GM12878 (cell line): ENCODE results near the gene SNX32. TPM values are rescaled to one million over a fixed set of nuclear protein-coding genes. Genes with fewer than 3 reads are reported as not detected.
A peak's percentile ranks its signal among the peaks of the same experiment; 100 is the strongest.

ENCODE experiments used
- DPF2 ChIP-seq: fragments of 450-650 bp; IDR thresholded peaks from 2 replicates; pipeline ENCODE4 v1.6.1; 2017; ENCODE audit warnings: mild to moderate bottlenecking
- ETV6 ChIP-seq, 2 experiments: fragments of 450-650 bp in 1 of 2; IDR thresholded peaks in 1 of 2; conservative IDR thresholded peaks in 1 of 2; 2 replicates each; pipeline ENCODE4 v1.6.1; 2014; ENCODE audit warnings: antibody characterized with exemption in 1 of 2, borderline replicate concordance in 1 of 2, low read depth in 1 of 2, mild to moderate bottlenecking in 1 of 2, moderate library complexity in 1 of 2
- EZH2 ChIP-seq: IDR thresholded peaks from 2 replicates; pipeline ENCODE4 v1.6.1; 2012; ENCODE audit warnings: low read depth, mild to moderate bottlenecking, control low read depth, inconsistent platforms, low read length, borderline replicate concordance; ENCODE audit not compliant: control insufficient read depth
- HSF1 ChIP-seq: fragments of 150-350 bp; IDR thresholded peaks from 2 replicates; pipeline ENCODE4 v1.6.1; 2014; ENCODE audit warnings: mild to moderate bottlenecking, low read depth, low read length
- LARP7 ChIP-seq: fragments of 450-650 bp; IDR thresholded peaks from 2 replicates; pipeline ENCODE4 v1.6.1; 2017; ENCODE audit warnings: mild to moderate bottlenecking
- NR2C2 ChIP-seq: IDR thresholded peaks from 2 replicates; pipeline ENCODE4 v1.6.1; 2011; ENCODE audit warnings: borderline replicate concordance, low read depth; ENCODE audit not compliant: control insufficient read depth, insufficient read length
- POLR2A ChIP-seq: IDR thresholded peaks from 2 replicates; pipeline ENCODE4 v1.6.1; 2011; ENCODE audit warnings: low read depth, mild to moderate bottlenecking, low read length
- POU2F2 ChIP-seq: IDR thresholded peaks from 3 replicates; pipeline ENCODE4 v1.6.1; 2011; ENCODE audit warnings: low read depth, mild to moderate bottlenecking, low read length, borderline replicate concordance
- SIX5 ChIP-seq: IDR thresholded peaks from 2 replicates; pipeline ENCODE4 v1.6.1; 2011; ENCODE audit warnings: mild to moderate bottlenecking, low read depth, low read length, moderate library complexity; ENCODE audit not compliant: severe bottlenecking
- SP1 ChIP-seq: IDR thresholded peaks from one replicate; pipeline ENCODE4 v1.6.1; 2011; ENCODE audit warnings: low read depth, low read length
- TCF3 ChIP-seq: IDR thresholded peaks from 2 replicates; pipeline ENCODE4 v1.6.1; 2012; ENCODE audit warnings: low read depth, mild to moderate bottlenecking, low read length, borderline replicate concordance; ENCODE audit not compliant: insufficient read depth
- TCF7 ChIP-seq: IDR thresholded peaks from 2 replicates; pipeline ENCODE4 v1.6.1; 2014; ENCODE audit warnings: antibody characterized with exemption, borderline replicate concordance
- polyA plus RNA-seq, 11 experiments: library from polyadenylated mRNA; depleted of rRNA in 4 of 11; unstranded in 6 of 11; stranded (reverse) in 5 of 11; fragments of >200 nt; fragmentation: Nextera tagmentation in 4 of 11; fragmentation: Illumina TruSeq in 1 of 11; extraction: Ambion mirVana in 4 of 11; extraction: Trizol in 1 of 11; gene quantifications; 1 replicate in 1 of 11; 2 replicates in 10 of 11; pipeline versions ENCODE4 v1.2.1 to v1.2.3, GENCODE V29; 2011 to 2016; ENCODE audit warnings: inconsistent platforms in 2 of 11, missing spikeins in 2 of 11, low read depth in 1 of 11
- total RNA-seq, 4 experiments: library from RNA; depleted of rRNA in 3 of 4; stranded (reverse); fragments of >200 nt in 3 of 4; fragmentation: Illumina TruSeq in 1 of 4; extraction: Trizol in 1 of 4; gene quantifications; 2 replicates each; pipeline versions ENCODE4 v1.2.1 to v1.2.3, GENCODE V29; 2013 to 2021
- TF ChIP-seq, protein P1 (sequence below): IDR thresholded peaks from 2 replicates; pipeline ENCODE4 v1.6.1; 2012; ENCODE audit warnings: improper control_type of control experiment, low read depth, low read length; ENCODE audit not compliant: insufficient replicate concordance
- TF ChIP-seq, protein P2 (sequence below): fragments of 450-650 bp; IDR thresholded peaks from 2 replicates; pipeline ENCODE4 v1.6.1; 2014; ENCODE audit warnings: mild to moderate bottlenecking
- TF ChIP-seq, protein P3 (sequence below): IDR thresholded peaks from 2 replicates; pipeline ENCODE4 v1.6.1; 2011; ENCODE audit warnings: borderline replicate concordance, low read depth, mild to moderate bottlenecking, moderate library complexity, mixed read lengths, low read length; ENCODE audit not compliant: insufficient read depth; ENCODE audit errors: extremely low read length
- TF ChIP-seq, protein P4 (sequence below): fragments of 150-350 bp; IDR thresholded peaks from 2 replicates; pipeline ENCODE4 v1.6.1; 2016; ENCODE audit warnings: low read depth, low read length

The SNX32 gene
- total and polyA plus RNA-seq, 10 of the 15 experiments (the other 5 are each of a cell fraction or from before 2014, with no cell fraction given), result 0.04 to 1.5 (median 0.11) TPM; not detected in 1

DNA sequence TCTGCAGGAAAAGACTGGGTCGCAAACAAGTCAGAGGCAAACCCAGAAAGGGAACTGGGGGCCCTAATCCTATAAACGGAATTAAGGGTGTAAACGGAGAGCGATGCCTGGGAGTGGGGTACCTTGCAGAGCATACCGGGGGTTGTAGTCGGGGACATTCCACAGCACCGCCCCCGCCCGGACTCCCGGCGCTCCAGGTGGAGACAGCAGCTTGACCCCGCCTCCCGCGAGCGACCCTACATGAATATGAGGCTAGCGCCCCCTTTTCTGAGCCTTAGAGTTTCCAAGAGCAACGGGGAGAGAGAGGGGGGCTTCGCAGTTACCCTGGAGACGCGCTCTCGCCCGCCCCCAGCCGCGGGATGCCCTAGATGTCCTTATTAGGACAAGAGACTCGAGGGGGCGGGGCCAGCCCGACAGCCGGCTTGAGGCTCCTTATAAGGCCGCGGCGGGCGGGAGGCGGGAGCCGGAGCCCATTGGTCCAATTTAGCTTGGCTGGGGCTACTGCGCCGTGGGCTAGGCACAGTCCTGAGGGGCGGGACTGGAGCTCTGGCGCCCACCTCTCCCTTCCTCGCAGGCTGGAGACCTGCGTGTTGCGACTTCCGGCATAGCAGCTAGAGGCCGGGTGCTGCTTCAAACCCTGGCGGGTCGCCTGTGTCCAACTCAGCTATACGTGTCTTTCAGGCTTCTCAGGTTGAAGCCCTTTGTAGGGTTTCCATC lies 25.5 kb downstream of the SNX32 start (continued):
- TF ChIP-seq HSF1, result no peak
- TF ChIP-seq ETV6 (conservative IDR thresholded peaks at IDR 0.05 in 1 of 2, IDR thresholded peaks at IDR 0.05 in 1 of 2; ENCODE audit: borderline replicate concordance in 1 of 2, low read depth in 1 of 2), result no peak
- TF ChIP-seq NR2C2, result no peak
- no peak for TF ChIP-seq DPF2
- TF ChIP-seq, protein P1, sequence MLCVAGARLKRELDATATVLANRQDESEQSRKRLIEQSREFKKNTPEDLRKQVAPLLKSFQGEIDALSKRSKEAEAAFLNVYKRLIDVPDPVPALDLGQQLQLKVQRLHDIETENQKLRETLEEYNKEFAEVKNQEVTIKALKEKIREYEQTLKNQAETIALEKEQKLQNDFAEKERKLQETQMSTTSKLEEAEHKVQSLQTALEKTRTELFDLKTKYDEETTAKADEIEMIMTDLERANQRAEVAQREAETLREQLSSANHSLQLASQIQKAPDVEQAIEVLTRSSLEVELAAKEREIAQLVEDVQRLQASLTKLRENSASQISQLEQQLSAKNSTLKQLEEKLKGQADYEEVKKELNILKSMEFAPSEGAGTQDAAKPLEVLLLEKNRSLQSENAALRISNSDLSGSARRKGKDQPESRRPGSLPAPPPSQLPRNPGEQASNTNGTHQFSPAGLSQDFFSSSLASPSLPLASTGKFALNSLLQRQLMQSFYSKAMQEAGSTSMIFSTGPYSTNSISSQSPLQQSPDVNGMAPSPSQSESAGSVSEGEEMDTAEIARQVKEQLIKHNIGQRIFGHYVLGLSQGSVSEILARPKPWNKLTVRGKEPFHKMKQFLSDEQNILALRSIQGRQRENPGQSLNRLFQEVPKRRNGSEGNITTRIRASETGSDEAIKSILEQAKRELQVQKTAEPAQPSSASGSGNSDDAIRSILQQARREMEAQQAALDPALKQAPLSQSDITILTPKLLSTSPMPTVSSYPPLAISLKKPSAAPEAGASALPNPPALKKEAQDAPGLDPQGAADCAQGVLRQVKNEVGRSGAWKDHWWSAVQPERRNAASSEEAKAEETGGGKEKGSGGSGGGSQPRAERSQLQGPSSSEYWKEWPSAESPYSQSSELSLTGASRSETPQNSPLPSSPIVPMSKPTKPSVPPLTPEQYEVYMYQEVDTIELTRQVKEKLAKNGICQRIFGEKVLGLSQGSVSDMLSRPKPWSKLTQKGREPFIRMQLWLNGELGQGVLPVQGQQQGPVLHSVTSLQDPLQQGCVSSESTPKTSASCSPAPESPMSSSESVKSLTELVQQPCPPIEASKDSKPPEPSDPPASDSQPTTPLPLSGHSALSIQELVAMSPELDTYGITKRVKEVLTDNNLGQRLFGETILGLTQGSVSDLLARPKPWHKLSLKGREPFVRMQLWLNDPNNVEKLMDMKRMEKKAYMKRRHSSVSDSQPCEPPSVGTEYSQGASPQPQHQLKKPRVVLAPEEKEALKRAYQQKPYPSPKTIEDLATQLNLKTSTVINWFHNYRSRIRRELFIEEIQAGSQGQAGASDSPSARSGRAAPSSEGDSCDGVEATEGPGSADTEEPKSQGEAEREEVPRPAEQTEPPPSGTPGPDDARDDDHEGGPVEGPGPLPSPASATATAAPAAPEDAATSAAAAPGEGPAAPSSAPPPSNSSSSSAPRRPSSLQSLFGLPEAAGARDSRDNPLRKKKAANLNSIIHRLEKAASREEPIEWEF, result no peak
- TF ChIP-seq, protein P2, sequence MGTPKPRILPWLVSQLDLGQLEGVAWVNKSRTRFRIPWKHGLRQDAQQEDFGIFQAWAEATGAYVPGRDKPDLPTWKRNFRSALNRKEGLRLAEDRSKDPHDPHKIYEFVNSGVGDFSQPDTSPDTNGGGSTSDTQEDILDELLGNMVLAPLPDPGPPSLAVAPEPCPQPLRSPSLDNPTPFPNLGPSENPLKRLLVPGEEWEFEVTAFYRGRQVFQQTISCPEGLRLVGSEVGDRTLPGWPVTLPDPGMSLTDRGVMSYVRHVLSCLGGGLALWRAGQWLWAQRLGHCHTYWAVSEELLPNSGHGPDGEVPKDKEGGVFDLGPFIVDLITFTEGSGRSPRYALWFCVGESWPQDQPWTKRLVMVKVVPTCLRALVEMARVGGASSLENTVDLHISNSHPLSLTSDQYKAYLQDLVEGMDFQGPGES, result no peak
- TF ChIP-seq LARP7, result no peak; the same call in 1 of the 2 replicates
- TF ChIP-seq, protein P3, sequence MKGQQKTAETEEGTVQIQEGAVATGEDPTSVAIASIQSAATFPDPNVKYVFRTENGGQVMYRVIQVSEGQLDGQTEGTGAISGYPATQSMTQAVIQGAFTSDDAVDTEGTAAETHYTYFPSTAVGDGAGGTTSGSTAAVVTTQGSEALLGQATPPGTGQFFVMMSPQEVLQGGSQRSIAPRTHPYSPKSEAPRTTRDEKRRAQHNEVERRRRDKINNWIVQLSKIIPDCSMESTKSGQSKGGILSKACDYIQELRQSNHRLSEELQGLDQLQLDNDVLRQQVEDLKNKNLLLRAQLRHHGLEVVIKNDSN, result no peak
- TF ChIP-seq SIX5, result peak; percentile 42
- TF ChIP-seq POU2F2, result peak; percentile 81; the same call in 2 of the 3 replicates
- TF ChIP-seq POLR2A, result peak; percentile 87
- TF ChIP-seq EZH2, result no peak
- TF ChIP-seq TCF3, result peak; percentile 24; the same call in 1 of the 2 replicates
- TF ChIP-seq SP1, result peak; percentile 69
- TF ChIP-seq TCF7, result no peak
- TF ChIP-seq, protein P4, sequence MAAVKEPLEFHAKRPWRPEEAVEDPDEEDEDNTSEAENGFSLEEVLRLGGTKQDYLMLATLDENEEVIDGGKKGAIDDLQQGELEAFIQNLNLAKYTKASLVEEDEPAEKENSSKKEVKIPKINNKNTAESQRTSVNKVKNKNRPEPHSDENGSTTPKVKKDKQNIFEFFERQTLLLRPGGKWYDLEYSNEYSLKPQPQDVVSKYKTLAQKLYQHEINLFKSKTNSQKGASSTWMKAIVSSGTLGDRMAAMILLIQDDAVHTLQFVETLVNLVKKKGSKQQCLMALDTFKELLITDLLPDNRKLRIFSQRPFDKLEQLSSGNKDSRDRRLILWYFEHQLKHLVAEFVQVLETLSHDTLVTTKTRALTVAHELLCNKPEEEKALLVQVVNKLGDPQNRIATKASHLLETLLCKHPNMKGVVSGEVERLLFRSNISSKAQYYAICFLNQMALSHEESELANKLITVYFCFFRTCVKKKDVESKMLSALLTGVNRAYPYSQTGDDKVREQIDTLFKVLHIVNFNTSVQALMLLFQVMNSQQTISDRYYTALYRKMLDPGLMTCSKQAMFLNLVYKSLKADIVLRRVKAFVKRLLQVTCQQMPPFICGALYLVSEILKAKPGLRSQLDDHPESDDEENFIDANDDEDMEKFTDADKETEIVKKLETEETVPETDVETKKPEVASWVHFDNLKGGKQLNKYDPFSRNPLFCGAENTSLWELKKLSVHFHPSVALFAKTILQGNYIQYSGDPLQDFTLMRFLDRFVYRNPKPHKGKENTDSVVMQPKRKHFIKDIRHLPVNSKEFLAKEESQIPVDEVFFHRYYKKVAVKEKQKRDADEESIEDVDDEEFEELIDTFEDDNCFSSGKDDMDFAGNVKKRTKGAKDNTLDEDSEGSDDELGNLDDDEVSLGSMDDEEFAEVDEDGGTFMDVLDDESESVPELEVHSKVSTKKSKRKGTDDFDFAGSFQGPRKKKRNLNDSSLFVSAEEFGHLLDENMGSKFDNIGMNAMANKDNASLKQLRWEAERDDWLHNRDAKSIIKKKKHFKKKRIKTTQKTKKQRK, result no peak
